Measurements from ENCODE around the gene EPB41L2.

- TF ChIP-seq CTCF (conservative IDR thresholded peaks at IDR 0.05 in 1 of 2, IDR thresholded peaks at IDR 0.05 in 1 of 2; ENCODE audit: low read depth in 1 of 2, low read length in 2 of 2) (no peak), EZH2 (IDR thresholded peaks at IDR 0.05; ENCODE audit: low read length, missing control alignments) (no peak)
Measured at GRCh38 chr6:130863415-130864230, 199.4 kb downstream of the EPB41L2 start.
